HEK293 (cell line): ENCODE measurements around the gene DCAF10.

Source experiments
- GLIS1 ChIP-seq: fragments of 450-650 bp; formaldehyde crosslinking; IDR thresholded peaks from 2 replicates; pipeline ENCODE4 v1.5.1; 2016; ENCODE audit warnings: missing biosample characterization, missing genetic modification characterization
- HOXA7 ChIP-seq: sonication (generic); formaldehyde crosslinking; IDR thresholded peaks from 2 replicates; pipeline ENCODE4 v1.8.1; 2022; ENCODE audit warnings: missing genetic modification reagents, borderline replicate concordance
- KLF1 ChIP-seq: fragments of 450-650 bp; formaldehyde crosslinking; IDR thresholded peaks from 2 replicates; pipeline ENCODE4 v1.5.1; 2016; ENCODE audit warnings: missing biosample characterization, missing genetic modification characterization
- REST ChIP-seq: fragments of 450-650 bp; formaldehyde crosslinking; IDR thresholded peaks from 2 replicates; pipeline ENCODE4 v1.5.1; 2016; ENCODE audit warnings: missing biosample characterization, missing genetic modification characterization
- SP2 ChIP-seq: fragments of 450-650 bp; formaldehyde crosslinking; IDR thresholded peaks from 2 replicates; pipeline ENCODE4 v1.5.1; 2016; ENCODE audit warnings: missing biosample characterization, missing genetic modification characterization
- SP7 ChIP-seq: fragments of 450-650 bp; formaldehyde crosslinking; IDR thresholded peaks from 2 replicates; pipeline ENCODE4 v1.5.1; 2016; ENCODE audit warnings: missing biosample characterization, missing genetic modification characterization
- ZBTB8A ChIP-seq: fragments of 450-650 bp; formaldehyde crosslinking; IDR thresholded peaks from 2 replicates; pipeline ENCODE4 v1.5.1; 2016; ENCODE audit warnings: missing biosample characterization, missing genetic modification characterization
- ZFHX2 ChIP-seq: fragments of 450-650 bp; formaldehyde crosslinking; conservative IDR thresholded peaks from 2 replicates; pipeline ENCODE4 v1.5.1; 2016; ENCODE audit warnings: missing biosample characterization, missing genetic modification characterization
- ZNF398 ChIP-seq: fragments of 450-650 bp; formaldehyde crosslinking; IDR thresholded peaks from 2 replicates; pipeline ENCODE4 v1.5.1; 2017; ENCODE audit warnings: missing biosample characterization, missing genetic modification characterization
- ZNF747 ChIP-seq: fragments of 450-650 bp; formaldehyde crosslinking; IDR thresholded peaks from 2 replicates; pipeline ENCODE4 v1.5.1; 2016; ENCODE audit warnings: missing biosample characterization, missing genetic modification characterization
- ZNF777 ChIP-seq: fragments of 450-650 bp; formaldehyde crosslinking; IDR thresholded peaks from 2 replicates; pipeline ENCODE4 v1.5.1; 2017; ENCODE audit warnings: missing biosample characterization, missing genetic modification characterization, borderline replicate concordance
- ZSCAN18 ChIP-seq: fragments of 450-650 bp; formaldehyde crosslinking; IDR thresholded peaks from 2 replicates; pipeline ENCODE4 v1.5.1; 2016; ENCODE audit warnings: missing biosample characterization, missing genetic modification characterization
- TF ChIP-seq, protein P1 (sequence below): fragments of 450-650 bp; formaldehyde crosslinking; IDR thresholded peaks from 2 replicates; pipeline ENCODE4 v1.5.1; 2016; ENCODE audit warnings: missing biosample characterization, missing genetic modification characterization

GRCh38 chr9:37876376-37876775, 75.8 kb downstream of the DCAF10 start:
- no peak for TF ChIP-seq ZNF777 (tag by site-specific recombination)
- TF ChIP-seq SP7 = no peak
- TF ChIP-seq, protein P1, sequence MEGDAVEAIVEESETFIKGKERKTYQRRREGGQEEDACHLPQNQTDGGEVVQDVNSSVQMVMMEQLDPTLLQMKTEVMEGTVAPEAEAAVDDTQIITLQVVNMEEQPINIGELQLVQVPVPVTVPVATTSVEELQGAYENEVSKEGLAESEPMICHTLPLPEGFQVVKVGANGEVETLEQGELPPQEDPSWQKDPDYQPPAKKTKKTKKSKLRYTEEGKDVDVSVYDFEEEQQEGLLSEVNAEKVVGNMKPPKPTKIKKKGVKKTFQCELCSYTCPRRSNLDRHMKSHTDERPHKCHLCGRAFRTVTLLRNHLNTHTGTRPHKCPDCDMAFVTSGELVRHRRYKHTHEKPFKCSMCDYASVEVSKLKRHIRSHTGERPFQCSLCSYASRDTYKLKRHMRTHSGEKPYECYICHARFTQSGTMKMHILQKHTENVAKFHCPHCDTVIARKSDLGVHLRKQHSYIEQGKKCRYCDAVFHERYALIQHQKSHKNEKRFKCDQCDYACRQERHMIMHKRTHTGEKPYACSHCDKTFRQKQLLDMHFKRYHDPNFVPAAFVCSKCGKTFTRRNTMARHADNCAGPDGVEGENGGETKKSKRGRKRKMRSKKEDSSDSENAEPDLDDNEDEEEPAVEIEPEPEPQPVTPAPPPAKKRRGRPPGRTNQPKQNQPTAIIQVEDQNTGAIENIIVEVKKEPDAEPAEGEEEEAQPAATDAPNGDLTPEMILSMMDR (tag by site-specific recombination) = no peak
- no peak for TF ChIP-seq ZFHX2 (tag by site-specific recombination)
- no peak for TF ChIP-seq HOXA7 (CRISPR knock-in tag)
- no peak for TF ChIP-seq ZNF747
- no peak for TF ChIP-seq REST (tag by site-specific recombination)
- no peak for TF ChIP-seq GLIS1 (tag by site-specific recombination)
- TF ChIP-seq ZNF398 (tag by site-specific recombination) = no peak
- no peak for TF ChIP-seq ZBTB8A
- no peak for TF ChIP-seq SP2 (tag by site-specific recombination)
- TF ChIP-seq ZSCAN18 (tag by site-specific recombination) = no peak
- no peak for TF ChIP-seq KLF1 (tag by site-specific recombination)
